HG03378 (cell line): ENCODE results near the gene HLCS.

Source experiments
- ATAC-seq: cut with Tn5 transposase; IDR thresholded peaks from one replicate; pipeline ENCODE4 v1.9.1; 2021; ENCODE audit warnings: mild to moderate bottlenecking, moderate library complexity; ENCODE audit not compliant: unreplicated experiment

Gene HLCS

DNA sequence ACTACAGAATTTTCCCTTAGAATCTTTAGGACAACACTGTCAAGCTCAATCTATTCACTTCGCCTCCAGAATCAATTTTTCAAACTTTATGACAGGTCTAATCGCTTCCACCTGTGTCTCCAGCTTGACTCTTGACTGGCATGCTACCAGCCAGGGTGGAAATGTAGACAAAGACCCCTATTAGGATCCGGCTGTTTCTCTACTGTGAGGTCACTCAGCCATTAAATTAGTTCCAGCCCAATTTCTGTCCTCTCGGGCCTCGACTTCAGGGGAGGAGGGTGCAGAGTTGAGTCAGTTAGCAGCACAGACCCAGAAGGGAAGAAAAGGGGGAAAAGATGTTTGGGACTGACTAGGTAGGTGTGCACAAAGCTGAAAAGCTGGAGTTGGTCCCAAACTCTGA lies 78.5 kb downstream of the HLCS start:
- ATAC-seq = no peak

DNA sequence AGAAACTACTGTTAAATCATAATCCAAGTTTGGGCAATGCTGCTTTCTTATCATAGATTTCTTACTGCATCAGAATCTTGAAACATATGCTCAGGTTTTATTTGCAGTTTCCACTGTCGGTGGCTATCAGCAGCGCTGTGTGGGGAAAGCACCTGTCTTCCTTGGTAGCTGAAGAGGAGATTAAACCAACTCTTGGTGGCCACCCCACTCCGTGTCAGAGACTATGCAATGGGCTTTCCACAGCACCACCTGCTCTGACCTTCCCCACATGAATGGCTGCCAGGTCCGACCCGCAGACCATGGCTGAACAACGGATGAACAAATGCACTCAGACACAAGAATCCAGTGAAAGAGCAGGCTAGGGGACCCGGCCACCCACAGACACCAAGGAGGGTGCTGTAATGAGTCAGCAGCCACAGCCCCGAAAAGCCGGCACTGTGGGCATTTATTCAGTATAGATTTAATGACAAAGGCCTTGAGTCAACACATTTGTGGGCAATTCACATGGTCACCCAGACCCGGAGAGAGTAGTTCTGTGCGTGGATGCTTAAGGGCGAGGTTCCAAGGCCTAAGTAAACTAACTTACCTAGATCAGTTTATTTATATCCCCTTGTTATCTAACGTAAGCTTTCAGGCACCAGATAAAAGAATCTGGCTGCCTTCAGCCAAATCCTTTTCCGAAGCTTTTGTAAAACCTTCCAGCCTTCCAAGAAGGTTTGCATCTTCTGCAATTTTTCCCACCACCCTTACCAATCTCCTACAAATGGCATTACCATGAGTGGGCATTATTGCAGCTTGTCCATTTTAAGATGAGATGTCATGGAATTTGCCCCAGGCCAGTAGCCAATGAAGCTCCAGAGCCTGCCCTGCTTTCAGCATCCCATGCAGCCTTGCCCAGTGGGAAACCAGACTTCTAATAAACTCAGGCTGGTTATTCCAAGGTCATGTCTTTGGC lies 82.7 kb downstream of the HLCS start:
- ATAC-seq = no peak

DNA sequence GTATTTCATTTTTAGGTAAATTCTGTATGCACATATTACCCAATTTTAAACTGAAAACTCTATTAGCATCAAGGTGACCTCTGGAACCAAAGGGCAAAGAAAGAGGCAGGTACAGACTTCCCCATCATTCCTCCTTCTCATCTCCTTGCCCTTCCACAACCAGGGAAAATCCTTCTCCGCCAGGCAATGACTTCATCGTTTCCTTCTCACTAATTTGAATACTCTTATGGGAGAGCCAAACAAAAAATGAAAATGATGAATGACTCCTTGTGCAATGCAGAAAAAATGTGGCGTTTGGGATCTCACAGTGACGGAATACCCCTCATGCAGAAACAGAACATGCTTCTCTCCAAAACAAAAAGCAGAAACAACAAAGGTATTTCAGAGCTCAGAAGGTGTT lies 83.7 kb downstream of the HLCS start:
- ATAC-seq = no peak

DNA sequence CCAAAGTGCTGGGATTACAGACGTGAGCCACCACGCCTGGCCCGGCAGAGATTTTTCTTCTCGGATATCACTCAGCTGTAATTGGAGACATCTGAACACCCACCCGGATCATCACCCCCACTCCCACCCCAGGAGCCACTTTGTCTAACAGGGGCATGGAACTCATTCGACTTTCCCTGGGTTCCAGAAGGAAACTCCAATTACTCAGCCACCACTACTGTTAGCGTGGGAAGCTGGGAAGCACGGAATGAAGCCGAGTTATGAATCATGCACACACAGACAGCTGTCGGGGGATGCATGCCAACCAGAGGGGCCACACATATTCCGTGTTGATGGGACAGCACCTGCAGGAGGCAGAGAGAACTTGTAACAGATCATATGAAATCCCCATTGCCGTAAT lies 85.2 kb downstream of the HLCS start:
- no peak for ATAC-seq

DNA sequence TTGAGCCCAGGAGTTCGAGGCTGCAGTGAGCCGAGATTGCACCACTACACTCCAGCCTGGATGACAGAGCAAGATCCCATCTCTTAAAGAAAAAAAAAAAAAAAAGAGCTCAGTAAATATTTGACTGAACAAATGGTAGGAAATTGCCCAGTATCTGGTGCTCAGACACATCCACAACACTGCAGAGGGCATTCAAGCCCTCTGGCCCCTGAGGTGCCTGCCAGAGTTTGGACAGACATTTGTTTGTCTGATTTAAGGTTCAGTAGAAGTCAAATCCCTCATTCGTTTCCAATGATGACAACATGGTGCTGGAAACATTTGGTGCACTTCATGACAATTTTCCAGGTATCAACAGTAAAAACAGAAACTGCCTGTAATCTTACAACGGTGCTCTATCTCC lies 86.6 kb downstream of the HLCS start:
- ATAC-seq = no peak

DNA sequence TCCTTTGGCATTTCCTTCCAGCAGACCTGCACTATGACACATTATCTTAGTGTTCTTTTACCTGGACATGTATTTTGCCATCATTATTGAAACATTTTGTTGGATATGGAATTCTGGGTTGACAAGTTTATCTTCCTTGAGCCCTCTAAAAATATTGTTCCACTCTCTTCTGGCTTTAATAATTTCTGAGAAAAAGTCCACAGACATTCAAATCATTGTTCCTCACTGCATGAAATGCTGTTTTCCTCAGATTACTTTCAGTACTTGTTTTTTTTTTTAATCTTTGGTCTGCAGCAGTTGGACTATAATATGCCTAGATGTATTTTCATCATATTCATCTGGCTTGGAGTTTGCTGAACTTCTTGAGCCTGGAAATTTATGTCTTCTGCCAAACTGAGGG lies 88.7 kb downstream of the HLCS start:
- no peak for ATAC-seq

DNA sequence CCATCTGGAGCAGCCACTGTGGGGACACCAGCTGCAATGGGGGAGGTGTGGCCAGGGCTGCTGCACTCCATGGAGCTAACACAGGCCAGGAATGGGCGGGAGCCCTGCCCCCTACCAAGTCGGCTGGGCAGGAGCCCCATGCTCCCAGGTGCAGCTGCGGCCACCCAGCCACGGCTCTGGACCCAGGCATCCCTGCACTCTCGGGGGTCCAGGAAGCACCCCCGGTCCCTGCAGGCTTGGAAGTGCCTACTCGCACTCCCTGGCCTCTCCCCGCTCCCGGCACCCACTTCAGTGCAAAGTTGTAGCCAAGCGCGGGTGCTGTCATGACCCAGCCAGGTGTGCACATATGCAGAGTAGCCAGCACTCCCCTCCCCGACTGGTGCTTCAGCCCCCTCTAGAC lies 91.8 kb downstream of the HLCS start:
- no peak for ATAC-seq

DNA sequence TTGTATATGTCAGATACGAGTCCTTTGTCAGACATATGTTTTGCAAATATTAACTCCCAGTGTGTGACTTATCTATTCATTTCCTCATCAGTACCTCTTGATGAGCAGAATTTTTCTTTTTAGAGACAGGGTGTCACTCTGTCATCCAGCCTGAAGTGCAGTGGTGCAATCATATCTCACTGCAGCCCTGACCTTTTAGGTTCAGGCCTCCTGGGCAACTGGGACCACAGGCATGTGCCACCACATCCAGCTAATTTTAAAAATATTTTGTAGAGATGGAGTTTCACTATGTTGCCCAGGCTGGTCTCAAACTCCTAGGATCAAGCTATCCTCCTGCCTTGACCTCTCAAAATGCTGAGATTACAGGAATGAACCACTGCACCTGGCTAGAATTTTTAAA lies 93.0 kb downstream of the HLCS start:
- no peak for ATAC-seq

DNA sequence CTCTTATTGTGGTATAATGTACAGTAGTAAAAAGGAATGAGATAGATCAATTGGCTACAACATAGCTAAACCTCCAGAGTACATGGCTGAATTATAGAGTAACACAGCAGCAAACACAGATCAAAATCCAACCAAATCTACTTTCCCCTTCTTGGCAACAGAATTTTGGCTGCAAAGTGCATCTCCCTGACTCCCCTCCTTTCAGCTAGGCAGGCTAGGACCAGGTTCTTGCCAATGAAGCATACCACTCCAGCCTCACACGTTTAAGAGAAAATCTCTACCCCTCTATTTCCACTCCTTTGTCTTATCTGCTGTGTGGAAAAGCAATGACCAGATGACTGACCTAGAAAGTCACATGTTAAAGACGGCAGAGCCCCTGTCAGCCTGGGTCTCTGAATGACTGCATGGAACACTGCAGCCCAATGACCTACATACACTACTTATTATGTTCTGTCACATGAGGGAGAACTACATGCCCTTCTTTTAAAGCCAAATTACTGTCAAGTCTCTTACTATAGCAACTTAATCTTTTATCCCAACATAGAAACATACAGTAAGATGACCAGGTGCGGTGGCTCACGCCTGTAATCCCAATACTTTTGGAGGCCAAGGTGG lies 99.1 kb downstream of the HLCS start:
- ATAC-seq = no peak

DNA sequence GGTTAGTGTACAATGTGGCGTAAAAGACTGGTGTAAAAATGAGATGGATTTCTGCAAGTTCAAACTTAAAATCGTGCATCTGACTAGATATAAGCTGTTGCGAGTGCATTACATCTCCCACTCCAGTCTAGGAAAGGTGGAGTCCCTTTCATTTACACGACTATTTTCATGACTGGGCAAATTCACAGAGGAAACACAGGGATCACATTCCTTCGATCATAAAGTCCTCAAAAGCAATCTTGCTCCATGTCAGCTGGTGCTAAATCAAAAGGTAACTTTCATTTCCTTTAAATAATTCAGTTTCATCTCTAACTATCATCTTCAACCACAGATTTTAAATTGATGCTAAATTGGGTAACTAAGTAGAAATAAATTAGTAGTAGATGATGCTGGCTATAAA lies 100.0 kb downstream of the HLCS start:
- ATAC-seq = no peak

DNA sequence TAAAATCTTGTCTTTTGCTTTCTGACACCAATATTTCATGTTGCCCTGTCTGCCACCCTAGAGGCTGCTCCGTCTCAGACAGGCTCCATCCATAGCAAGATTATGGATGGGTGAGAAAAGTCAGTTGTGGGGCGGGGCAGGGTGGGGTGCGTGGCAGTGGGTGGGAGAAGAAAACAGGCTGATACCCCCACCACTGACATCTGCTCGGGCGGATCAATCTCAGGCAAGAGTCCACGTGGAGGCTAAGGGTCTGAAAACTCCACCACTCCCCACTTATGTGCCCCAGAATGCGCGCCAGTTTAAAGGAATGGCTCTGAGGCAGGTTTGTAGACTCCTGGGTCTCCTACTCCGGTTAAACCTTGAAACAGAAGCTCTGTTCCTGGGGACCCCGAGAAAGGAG lies 101.5 kb downstream of the HLCS start:
- ATAC-seq = no peak

DNA sequence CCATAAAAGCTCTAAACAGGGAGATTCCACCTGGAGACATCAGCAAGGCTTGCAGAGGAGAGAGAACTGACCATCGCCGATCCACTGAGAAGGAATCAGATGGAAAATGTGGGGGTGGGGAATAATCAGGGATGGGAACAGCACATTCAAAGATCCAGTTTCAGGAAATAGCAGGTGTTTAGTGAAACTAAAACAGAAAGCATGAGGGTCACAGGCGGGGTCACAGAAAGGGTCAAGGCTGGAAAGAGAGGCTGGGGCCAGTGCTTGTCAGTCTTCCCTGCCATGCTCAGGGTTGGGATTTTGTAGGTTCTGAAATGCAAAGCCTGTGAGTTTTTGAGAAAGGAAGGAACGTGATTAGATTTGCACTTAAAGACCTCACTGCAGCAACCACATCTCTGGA lies 103.2 kb downstream of the HLCS start:
- ATAC-seq = no peak

DNA sequence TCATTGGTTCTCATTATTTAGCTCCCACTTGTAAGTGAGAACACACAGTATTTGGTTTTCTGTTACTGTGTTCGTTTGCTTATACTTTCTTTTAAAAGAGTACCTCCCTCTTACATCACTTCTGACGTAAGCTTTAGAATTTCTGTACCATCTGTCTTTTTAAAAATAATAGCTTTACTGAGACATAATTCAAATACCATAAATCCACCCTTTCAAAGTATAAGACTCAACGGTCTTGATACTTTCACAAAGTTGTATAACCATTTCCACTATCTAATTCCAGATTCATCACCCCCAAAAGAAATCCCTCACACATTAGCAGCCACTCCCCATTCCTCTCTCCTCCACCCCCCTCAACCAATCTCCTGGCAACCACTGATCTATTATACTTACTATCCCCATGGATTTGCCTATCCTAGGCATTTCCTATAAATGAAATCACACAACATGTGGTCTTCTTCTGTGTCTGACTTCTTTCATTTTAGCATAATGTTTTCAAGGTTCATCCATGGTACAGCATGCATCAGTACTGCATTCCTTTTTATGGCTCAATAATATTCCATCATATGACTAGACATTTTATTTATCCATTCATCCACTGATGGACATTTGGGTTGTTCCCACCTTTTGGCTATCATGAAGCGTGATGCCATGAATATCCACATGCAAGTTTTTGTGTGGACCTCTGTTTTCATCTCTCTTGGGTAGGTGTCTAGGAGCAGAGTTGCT lies 104.7 kb downstream of the HLCS start:
- ATAC-seq = no peak

DNA sequence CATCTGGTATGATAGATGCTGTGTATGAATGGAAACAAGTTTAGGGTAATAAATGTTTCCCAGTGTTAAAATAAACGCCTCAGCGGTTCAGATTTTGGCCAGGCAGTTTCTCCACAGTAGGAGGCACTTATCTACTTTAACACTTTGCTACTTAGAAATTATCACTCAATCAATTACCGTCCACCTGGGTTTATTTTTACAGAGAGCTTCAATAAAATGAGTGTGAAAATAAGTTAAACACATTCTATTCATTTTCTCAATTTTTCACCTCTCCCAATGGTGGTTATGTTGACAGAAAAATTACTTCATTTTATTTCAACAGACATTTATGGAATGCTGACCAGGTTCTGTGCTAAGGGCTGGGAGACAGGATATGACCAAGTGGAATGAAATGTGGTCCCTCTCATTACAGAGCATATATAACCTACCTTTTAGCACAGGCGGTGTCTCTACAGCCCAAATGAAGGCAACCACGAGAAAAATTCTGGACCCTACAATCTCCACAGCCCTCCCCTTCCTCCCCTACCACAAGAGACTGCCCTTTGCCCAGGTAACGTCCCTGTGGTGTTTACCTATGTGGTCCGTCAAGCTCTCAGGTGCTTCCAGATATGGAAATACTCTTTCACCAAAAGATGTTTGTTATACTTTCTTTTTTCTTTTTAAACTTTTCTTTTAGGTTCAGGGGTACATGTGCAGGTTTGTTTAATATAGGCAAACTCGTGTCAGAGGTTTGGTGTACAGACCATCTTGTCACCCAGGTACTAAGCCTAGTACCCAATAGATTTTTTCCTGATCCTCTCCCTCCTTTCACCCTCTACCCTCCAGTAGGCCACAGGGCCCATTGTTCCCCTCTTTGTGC lies 105.5 kb downstream of the HLCS start:
- no peak for ATAC-seq

DNA sequence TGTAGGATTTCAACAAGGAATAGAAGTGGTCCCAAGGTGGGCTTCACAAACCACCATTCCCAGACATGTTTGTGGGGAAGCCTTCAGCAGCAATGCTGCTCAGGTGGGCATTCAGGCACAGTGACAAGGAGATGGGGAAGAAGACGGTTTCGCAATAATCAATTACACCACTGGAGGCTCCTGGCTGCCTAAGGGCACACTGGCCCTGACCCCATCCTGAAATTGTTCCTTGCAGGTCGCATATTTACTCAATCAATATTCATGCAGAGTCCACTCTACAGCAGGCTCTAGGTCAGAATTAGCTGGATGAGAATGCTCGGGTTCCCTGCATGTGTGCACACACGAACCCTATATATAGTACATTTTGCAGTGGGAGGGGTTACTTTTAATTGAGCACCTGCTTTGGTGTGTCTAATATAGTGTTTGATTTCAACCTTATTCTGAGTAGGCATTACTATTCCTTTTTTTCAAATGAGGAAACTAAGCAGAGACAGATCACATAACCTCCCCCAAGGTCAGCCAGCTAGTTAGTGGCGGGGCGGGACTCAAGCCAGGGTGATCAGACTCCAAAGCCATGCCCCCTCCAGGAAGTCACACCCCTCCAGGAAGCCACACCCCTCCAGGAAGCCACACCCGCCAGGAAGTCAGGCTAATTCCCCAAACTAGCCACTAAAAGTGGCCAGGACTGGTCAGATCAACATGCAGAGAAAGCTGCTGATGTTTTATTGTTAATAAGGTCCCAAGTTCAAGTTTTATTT lies 106.5 kb downstream of the HLCS start:
- ATAC-seq = no peak

DNA sequence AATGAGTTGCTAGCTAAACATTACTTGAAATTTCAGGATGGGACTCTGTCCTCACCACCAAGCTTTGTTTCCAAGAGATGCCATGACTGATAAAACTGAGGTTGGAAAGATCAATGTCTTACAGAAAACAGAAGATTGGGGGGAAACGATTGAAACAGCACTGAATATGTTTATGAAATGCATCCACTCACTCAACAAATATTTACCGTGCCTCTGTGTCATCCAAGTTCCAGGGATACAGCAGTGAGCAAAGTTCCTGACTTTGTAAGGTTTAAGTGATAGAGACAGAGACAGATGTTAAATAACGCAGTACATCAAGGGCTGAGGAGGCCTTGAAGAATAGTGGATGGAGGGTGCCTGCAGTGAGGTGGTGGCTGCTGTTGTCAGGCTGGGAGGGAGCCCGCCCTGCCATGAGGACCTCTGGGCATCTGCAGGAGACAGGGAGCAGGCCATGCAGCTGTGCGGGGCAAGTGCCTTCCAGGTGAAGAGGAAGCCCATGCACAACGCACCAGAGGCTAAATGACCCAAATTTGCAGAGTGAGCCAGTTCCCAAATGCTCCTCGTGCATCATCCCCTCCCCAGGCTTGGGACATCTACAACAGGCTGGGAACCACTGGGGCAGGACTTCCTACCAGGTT lies 108.0 kb downstream of the HLCS start:
- no peak for ATAC-seq

DNA sequence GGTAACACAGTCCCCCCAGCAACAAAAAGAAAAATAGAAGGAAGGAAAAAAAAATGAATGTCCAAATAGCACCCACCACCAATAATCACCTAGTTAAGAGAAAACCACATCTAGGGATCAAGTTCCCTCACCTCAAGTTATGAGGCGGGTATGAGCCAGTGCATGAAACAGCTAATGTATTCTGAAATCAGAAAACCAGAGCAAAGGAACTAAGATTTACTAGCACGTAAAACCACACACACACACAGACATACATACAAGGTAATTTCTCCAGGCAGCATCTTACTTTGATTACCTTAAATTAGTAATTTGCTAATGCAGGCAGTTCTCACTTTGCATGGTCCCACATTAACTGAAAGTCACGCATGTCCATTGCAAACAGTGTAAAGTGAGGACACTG lies 109.8 kb downstream of the HLCS start:
- no peak for ATAC-seq

DNA sequence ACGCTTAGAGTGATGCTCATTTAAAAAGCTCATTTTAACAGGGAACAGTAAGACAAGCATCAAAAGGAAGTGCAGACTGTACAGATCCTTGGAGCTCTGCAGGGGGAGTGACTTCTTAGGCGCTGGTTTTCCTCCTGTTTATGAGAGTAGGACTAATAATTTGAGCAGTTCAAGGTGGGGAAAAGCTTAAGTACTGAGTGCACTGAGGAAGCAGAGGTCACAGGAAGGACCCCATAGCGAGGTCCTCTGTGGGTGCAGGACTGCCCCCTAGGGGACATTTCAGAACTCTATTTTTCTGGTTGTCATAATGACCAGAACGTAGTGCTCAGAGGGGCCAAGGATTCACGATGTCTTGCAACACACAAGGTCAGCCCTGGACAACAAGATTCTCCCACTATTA lies 112.1 kb downstream of the HLCS start:
- ATAC-seq = no peak

DNA sequence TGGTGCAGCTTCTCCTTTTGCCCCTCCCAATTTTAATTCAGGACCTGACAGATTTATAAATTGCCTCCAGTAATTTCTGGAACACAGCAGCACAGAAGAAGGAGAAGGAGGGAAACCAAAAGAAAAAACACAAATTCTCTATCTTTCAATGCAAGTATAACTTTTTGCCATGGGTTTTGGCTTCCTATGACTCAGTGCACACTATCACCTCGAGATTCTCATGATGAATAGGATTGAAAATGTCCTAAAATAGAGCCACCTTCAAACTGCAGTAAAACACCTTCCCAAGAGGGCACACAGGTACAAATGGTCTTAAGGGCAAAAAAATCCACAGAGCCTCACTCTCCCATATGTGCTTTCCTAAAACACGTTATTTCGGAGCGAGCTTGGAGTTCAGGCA lies 113.6 kb downstream of the HLCS start:
- ATAC-seq = no peak

DNA sequence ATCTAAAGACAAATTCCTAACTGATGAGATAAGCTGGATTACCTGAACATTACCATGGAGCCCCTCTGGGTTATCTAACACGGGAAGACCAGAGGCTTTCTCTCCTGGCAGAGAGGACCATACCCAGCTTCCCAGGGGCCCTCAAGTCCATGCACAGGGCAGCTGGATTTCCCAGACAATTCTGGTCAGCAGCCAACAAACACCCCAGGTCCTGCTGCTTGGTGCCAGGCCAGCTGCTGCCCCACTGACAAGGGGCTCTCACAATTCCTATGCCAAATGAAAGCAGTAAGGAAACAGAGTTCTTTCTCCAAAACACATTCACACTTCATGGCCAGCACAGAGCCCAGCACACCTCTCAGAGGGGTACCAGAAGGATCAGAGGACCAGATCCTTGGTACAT lies 114.2 kb downstream of the HLCS start:
- no peak for ATAC-seq
